SJSA1 (cell line): ENCODE results near the gene NRXN3. TPM values are rescaled to one million over a fixed set of nuclear protein-coding genes. Genes with fewer than 3 reads are reported as not detected.
A peak's percentile ranks its signal among the peaks of the same experiment; 100 is the strongest.

Source experiments
- DNase-seq, 2 experiments: peaks; one replicate each; pipeline ENCODE4 v3.0.0-alpha.2; 2015 to 2020; ENCODE audit warnings: low spot score in 2 of 2, low read depth in 1 of 2
- H3K27ac ChIP-seq: fragments of 250-450 bp; sonication (Bioruptor Pico); 2 replicates; pipeline ENCODE4 v1.5.1; 2020; ENCODE audit warnings: mild to moderate bottlenecking, moderate library complexity
- H3K27me3 ChIP-seq: fragments of 250-450 bp; sonication (Bioruptor Pico); replicated peaks from 2 replicates; pipeline ENCODE4 v1.5.1; 2020; ENCODE audit warnings: mild to moderate bottlenecking, moderate library complexity
- H3K36me3 ChIP-seq: fragments of 250-450 bp; sonication (Bioruptor Pico); 2 replicates; pipeline ENCODE4 v1.5.1; 2020; ENCODE audit warnings: mild to moderate bottlenecking
- H3K4me1 ChIP-seq: fragments of 250-450 bp; sonication (Bioruptor Pico); replicated peaks from 2 replicates; pipeline ENCODE4 v1.6.1; 2021; ENCODE audit warnings: mild to moderate bottlenecking
- H3K4me3 ChIP-seq: fragments of 250-450 bp; sonication (Bioruptor Pico); 2 replicates; pipeline ENCODE4 v1.5.1; 2020; ENCODE audit warnings: mild to moderate bottlenecking
- H3K9me3 ChIP-seq: fragments of 250-450 bp; sonication (Bioruptor Pico); replicated peaks from 2 replicates; pipeline ENCODE4 v1.5.1; 2020; ENCODE audit warnings: mild to moderate bottlenecking
- total RNA-seq: library from RNA; depleted of rRNA; stranded (reverse); fragments of >200 nt; shearing (Covaris generic); gene quantifications from 2 replicates; pipeline ENCODE4 v1.2.3, GENCODE V29; 2014

NRXN3 gene
- total RNA-seq, 1 experiment from 2014 or later = 1.0 TPM

DNA sequence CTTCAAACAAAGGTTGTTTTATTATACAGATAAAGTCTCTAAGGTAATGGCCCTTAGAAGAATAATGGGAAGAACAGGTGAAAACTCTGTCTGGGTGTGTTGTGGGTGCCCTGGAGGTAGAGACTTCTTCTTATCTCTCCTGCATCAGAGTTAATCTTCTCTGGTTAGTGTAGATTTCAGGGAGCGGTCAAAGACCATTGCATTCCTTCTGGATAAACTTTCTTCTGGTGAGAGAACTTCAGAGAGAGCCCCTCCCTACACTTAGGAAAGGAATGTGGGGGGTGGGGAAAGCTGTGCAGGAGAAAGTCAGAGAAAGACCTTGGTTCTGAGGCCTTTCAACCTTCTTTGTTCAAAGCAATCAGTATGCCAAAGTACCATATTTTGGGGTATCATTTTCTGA, 1382.6 kb downstream of the NRXN3 start:
- Histone ChIP-seq H3K4me3 (no peak overlapping the region), H3K9me3 (no peaks in the 10 kb centered on the region), H3K36me3 (no peaks in the 10 kb centered on the region), H3K27me3 (no peaks in the 10 kb centered on the region), H3K27ac (no peak overlapping the region), H3K4me1 (peaks cover 9% of the 10 kb centered on the region)
- peak in 1 of 2 experiments; percentile 20 for DNase-seq

GRCh38 chr14:79554816-79555215, 1384.6 kb downstream of the NRXN3 start:
- peaks cover 9% of the 10 kb centered on the region for H3K4me1 ChIP-seq
- no peak overlapping the region for H3K4me3 ChIP-seq
- H3K36me3 ChIP-seq = no peaks in the 10 kb centered on the region
- no peak overlapping the region for H3K27ac ChIP-seq
- no peaks in the 10 kb centered on the region for H3K27me3 ChIP-seq
- DNase-seq = no peak
- no peaks in the 10 kb centered on the region for H3K9me3 ChIP-seq

- H3K27me3 ChIP-seq = no peaks in the 10 kb centered on the region
- H3K36me3 ChIP-seq = no peaks in the 10 kb centered on the region
- no peaks in the 10 kb centered on the region for H3K9me3 ChIP-seq
- no peak overlapping the region for H3K27ac ChIP-seq
- peaks cover 9% of the 10 kb centered on the region for H3K4me1 ChIP-seq
- no peak for DNase-seq
- no peak overlapping the region for H3K4me3 ChIP-seq
Measured at GRCh38 chr14:79555429-79555828, 1385.3 kb downstream of the NRXN3 start.

DNA sequence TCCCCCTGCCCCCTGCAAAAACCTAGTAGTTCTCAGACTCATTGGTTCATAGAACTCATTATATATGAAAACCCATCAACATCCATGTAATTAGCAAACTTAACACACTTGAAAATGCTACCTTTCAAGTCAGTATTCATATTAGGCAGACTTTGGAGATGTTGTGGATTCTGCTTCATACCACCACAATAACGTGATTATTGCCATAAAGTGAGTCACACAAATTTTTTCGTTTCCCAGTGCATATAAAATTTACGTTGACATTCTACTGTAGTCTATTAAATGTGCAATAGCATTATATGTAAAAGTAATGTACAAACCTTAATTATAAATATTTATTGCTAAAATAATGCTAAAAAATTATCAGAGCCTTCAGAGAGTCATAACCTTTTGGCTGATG, 1387.1 kb downstream of the NRXN3 start:
- H3K36me3 ChIP-seq = no peaks in the 10 kb centered on the region
- H3K4me3 ChIP-seq = no peak overlapping the region
- H3K27ac ChIP-seq = no peak overlapping the region
- DNase-seq = no peak
- H3K4me1 ChIP-seq = peaks cover 9% of the 10 kb centered on the region
- H3K9me3 ChIP-seq = no peaks in the 10 kb centered on the region
- no peaks in the 10 kb centered on the region for H3K27me3 ChIP-seq

DNA sequence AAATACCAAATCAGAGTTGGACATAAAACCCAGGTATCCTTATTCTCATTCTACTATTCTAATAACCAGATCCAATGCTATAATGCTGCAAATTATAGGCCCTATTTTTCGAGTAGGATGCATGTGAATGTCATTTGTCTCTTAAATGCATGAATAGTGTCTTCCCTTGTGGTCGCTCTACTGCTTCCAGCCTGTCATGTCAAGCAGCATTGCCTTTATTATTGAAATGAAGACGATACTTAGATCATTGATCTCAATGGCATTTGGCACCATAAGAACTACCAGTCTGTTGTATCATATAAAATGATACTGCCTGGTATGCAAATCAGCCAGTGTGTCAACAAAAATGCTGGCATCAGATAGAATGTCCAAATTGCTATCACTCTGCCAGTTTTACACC, 1392.0 kb downstream of the NRXN3 start:
- Histone ChIP-seq H3K27ac (no peak overlapping the region), H3K36me3 (no peaks in the 10 kb centered on the region), H3K27me3 (no peaks in the 10 kb centered on the region), H3K4me3 (no peak overlapping the region), H3K9me3 (no peaks in the 10 kb centered on the region), H3K4me1 (no peaks in the 10 kb centered on the region; the same call in 1 of the 2 replicates)
- no peak for DNase-seq

DNA sequence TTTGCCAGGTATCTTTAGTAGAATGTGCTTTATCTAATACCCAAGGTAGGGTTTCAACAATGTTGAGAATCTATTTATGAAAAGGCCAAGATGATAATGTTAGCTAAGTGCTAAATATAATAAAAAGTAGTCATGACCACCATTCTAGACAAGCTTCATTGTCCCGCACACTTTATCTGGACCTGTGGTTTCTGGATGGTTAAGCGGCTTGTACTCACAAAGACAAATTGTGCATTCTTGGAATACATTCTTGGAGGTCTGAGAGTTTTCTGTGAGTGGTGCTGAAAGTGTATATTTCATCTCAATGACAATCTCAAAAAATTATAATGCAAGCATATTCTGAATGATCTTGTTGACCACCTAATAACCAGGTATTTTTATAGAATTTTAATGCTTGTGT, 1394.2 kb downstream of the NRXN3 start:
- Histone ChIP-seq H3K27me3 (no peaks in the 10 kb centered on the region), H3K4me1 (no peaks in the 10 kb centered on the region; the same call in 1 of the 2 replicates)
- DNase-seq = peak in 1 of 2 experiments; percentile 36

DNA sequence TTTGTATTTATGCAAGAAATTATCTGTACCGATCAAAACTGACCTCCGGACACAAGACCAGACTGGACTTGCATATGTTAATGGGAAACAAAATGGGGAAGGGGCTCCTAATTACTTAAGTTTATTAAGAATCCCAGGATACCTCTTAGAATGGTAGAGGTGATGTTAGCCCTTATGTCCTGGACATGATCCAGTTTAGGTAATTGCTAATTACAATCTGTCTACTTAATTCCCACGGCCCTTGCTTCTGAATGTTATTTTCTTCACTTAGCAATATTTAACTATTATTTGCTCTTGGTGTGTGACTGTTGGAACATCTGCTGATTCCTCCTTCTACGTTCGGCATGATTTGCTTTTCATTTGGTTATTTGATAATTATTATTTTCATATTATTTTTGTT, 1397.1 kb downstream of the NRXN3 start:
- no peak overlapping the region for H3K4me3 ChIP-seq
- H3K4me1 ChIP-seq = no peaks in the 10 kb centered on the region; the same call in 1 of the 2 replicates
- DNase-seq = no peak
- no peaks in the 10 kb centered on the region for H3K36me3 ChIP-seq
- no peaks in the 10 kb centered on the region for H3K9me3 ChIP-seq
- no peak overlapping the region for H3K27ac ChIP-seq
- no peaks in the 10 kb centered on the region for H3K27me3 ChIP-seq

More for the DNA sequence above, 1394.2 kb downstream of the NRXN3 start:
- H3K9me3 ChIP-seq = no peaks in the 10 kb centered on the region
- H3K27ac ChIP-seq = no peak overlapping the region
- no peaks in the 10 kb centered on the region for H3K36me3 ChIP-seq
- H3K4me3 ChIP-seq = no peak overlapping the region

DNA sequence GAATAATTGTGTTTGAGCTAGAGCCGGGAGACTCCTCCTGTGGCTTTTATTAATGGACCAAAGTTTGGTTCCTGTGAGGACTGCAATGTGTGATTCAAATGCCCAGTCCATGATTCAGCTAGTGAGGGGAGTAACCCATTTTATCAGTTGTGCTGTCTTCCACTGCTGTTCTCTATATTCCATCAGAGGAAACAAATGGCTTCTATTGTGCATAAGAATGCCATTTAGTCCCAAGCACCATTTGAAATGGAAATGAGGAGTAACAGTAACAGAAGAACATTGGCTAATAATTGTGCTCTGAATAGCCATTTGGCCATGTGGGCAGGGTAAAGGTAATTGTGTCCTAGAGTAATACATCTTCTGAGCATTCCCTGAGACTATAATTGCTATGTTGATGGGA, 1398.4 kb downstream of the NRXN3 start:
- Histone ChIP-seq H3K4me3 (no peak overlapping the region), H3K27me3 (no peaks in the 10 kb centered on the region), H3K9me3 (no peaks in the 10 kb centered on the region), H3K4me1 (no peaks in the 10 kb centered on the region; the same call in 1 of the 2 replicates), H3K27ac (no peak overlapping the region), H3K36me3 (no peaks in the 10 kb centered on the region)
- DNase-seq = no peak

- Histone ChIP-seq H3K27ac (no peak overlapping the region), H3K36me3 (no peaks in the 10 kb centered on the region), H3K9me3 (no peaks in the 10 kb centered on the region), H3K4me3 (no peak overlapping the region), H3K4me1 (no peaks in the 10 kb centered on the region; the same call in 1 of the 2 replicates), H3K27me3 (no peaks in the 10 kb centered on the region)
- DNase-seq = no peak
Measured at GRCh38 chr14:79569072-79569471, 1398.9 kb downstream of the NRXN3 start.

DNA sequence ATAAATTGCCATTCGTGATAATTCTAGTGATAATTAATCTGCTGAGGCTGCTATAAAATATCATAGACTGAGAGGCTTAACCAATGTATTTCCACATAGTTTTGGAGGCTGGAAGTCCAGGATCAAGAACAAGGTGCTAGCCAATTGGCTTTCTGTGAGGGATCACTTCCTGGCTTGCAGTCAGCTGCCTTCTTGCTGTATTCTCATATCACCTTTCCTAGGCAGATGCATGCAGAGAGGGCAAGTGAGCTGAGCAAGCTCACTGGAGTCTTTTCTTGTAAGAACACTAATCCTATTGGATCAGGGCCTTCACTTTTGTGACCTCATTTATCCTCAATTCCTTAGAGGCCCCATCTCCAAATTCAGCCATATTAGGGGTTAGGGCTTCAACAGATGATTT, 1400.5 kb downstream of the NRXN3 start:
- no peaks in the 10 kb centered on the region for H3K4me1 ChIP-seq
- no peak overlapping the region for H3K4me3 ChIP-seq
- H3K36me3 ChIP-seq = no peaks in the 10 kb centered on the region

GRCh38 chr14:79571366-79571765, 1401.2 kb downstream of the NRXN3 start:
- Histone ChIP-seq H3K36me3 (no peaks in the 10 kb centered on the region), H3K27me3 (no peaks in the 10 kb centered on the region), H3K9me3 (no peaks in the 10 kb centered on the region), H3K27ac (no peak overlapping the region), H3K4me1 (peaks cover 3% of the 10 kb centered on the region), H3K4me3 (no peak overlapping the region)
- DNase-seq = no peak

More for the DNA sequence above, 1400.5 kb downstream of the NRXN3 start:
- DNase-seq = no peak
- Histone ChIP-seq H3K27ac (no peak overlapping the region), H3K9me3 (no peaks in the 10 kb centered on the region), H3K27me3 (no peaks in the 10 kb centered on the region)

DNA sequence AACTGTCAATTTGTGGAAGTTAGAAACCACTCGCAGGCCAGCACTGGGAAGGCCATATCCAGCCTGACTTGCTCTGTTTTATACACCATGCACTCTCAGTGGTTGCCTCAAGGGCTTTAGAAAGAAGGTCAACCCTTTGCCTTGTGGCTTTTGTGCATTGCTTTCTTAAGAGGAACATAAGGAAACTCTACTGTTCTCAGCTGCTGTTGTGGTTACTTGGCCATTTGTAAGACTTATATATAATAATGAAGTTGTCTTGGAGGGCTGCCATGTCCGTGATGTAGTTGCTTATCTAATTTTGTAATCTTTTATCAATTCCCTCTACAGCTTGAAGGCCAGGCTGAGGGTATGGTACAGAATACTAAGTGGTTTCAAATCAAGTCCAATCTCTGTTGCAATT, 1403.3 kb downstream of the NRXN3 start:
- Histone ChIP-seq H3K4me3 (no peak overlapping the region), H3K27me3 (no peaks in the 10 kb centered on the region), H3K27ac (no peak overlapping the region), H3K4me1 (peaks cover 12% of the 10 kb centered on the region), H3K9me3 (no peaks in the 10 kb centered on the region), H3K36me3 (no peaks in the 10 kb centered on the region)
- DNase-seq = no peak

DNA sequence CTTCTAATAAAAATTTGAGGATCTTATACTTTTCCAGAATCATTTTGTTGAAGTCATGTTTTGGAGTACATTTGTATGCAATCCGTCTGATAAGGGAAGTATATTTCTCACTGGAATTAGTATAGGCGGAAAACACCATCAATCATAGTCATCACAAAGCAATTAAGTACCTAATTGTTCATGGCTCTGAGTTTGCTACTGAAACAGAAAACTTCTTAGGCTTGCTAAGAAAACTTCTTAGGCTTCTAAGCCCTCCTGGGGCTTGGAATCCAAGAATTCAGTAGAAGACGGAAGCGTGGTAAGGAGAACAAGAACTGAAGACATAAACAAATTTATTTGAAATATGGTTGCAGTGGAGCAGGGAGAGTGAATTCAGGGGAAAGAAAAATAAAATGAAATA, 1404.9 kb downstream of the NRXN3 start:
- DNase-seq = no peak
- Histone ChIP-seq H3K36me3 (no peaks in the 10 kb centered on the region), H3K27ac (no peak overlapping the region), H3K4me1 (peaks cover 12% of the 10 kb centered on the region), H3K4me3 (no peak overlapping the region), H3K27me3 (no peaks in the 10 kb centered on the region), H3K9me3 (no peaks in the 10 kb centered on the region)

- Histone ChIP-seq H3K9me3 (no peaks in the 10 kb centered on the region), H3K27me3 (no peaks in the 10 kb centered on the region), H3K4me3 (no peak overlapping the region), H3K36me3 (no peaks in the 10 kb centered on the region), H3K27ac (no peak overlapping the region), H3K4me1 (peaks cover 23% of the 10 kb centered on the region)
- no peak for DNase-seq
Measured at GRCh38 chr14:79576424-79576823, 1406.3 kb downstream of the NRXN3 start.

DNA sequence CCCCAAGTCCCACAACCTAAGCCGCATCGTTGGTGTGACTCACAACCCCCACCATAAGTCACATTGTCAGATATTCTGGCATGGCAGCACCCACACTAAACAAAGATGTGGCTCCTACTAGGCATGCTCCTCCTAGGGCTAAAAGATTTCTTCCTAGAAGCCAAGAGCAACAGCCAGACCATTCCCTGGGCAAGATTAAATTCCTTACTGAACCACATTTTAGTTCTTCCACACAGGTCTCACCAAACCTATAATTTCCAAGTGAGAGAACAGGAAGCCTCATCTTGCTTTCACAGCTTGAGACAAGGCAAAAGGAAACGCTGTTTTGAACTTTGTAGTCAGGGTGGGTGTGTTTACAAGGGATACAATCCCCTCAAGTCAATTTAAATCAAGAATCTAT, 1408.3 kb downstream of the NRXN3 start:
- peaks cover 42% of the 10 kb centered on the region for H3K4me1 ChIP-seq
- H3K4me3 ChIP-seq = no peak overlapping the region
- no peaks in the 10 kb centered on the region for H3K27me3 ChIP-seq
- no peaks in the 10 kb centered on the region for H3K36me3 ChIP-seq
- no peaks in the 10 kb centered on the region for H3K9me3 ChIP-seq
- no peak overlapping the region for H3K27ac ChIP-seq
- DNase-seq = no peak
